H1 (cell line): ENCODE data around the gene HHAT. TPM values are rescaled to one million over a fixed set of nuclear protein-coding genes. Genes with fewer than 3 reads are reported as not detected.
"Not testable (repeated sequence)": the region's sequence is repeated elsewhere in the genome, so short reads cannot be mapped to it uniquely, and the experiment has no call there.

ENCODE experiments used
- CTCF ChIA-PET: fragments of 300-600 bp; sonication (Branson Sonifier 250); formaldehyde crosslinking; loops from one replicate; lab custom pipeline; 2021; ENCODE audit not compliant: partially characterized antibody; lab: Charles Lee
- POLR2A ChIA-PET: fragments of 300-600 bp; sonication (Branson Sonifier 250); formaldehyde crosslinking; loops from one replicate; lab custom pipeline; 2021; ENCODE audit warnings: inconsistent platforms; ENCODE audit not compliant: partially characterized antibody; lab: Charles Lee
- DNase-seq, 2 experiments: peaks; one replicate each; pipeline versions ENCODE4 v3.0.0 to v3.0.0-alpha.2; 2010 to 2022; ENCODE audit warnings: low spot score in 2 of 2, low read depth in 1 of 2, mixed read lengths in 1 of 2
- FAIRE-seq: peaks from 2 replicates; lab custom pipeline; 2011; peaks lifted over from hg19 to GRCh38; lab: Jason Lieb, UNC
- H2AFZ ChIP-seq: 2 replicates; pipeline ENCODE4 v1.8.1; 2012; ENCODE audit warnings: low read length, inconsistent platforms
- H2AK5ac ChIP-seq: 2 replicates; pipeline ENCODE4 v1.6.1; 2013; ENCODE audit warnings: low read depth, low read length
- H2BK120ac ChIP-seq: replicated peaks from 2 replicates; pipeline ENCODE3; 2013; ENCODE audit warnings: low read depth, low read length, inconsistent platforms
- H2BK12ac ChIP-seq: 2 replicates; pipeline ENCODE4 v1.6.1; 2013; ENCODE audit warnings: low read depth, low read length
- H2BK15ac ChIP-seq: 2 replicates; pipeline ENCODE4 v1.6.1; 2013; ENCODE audit warnings: low read length
- H2BK20ac ChIP-seq: 2 replicates; pipeline ENCODE4 v1.6.1; 2013; ENCODE audit warnings: low read length
- H2BK5ac ChIP-seq: 2 replicates; pipeline ENCODE4 v1.6.1; 2013; ENCODE audit warnings: low read depth, low read length
- H3K14ac ChIP-seq: 2 replicates; pipeline ENCODE4 v1.6.1; 2013; ENCODE audit warnings: inconsistent platforms; ENCODE audit not compliant: insufficient read length
- H3K18ac ChIP-seq: 2 replicates; pipeline ENCODE4 v1.6.1; 2013; ENCODE audit warnings: low read length; ENCODE audit errors: extremely low read depth
- H3K23ac ChIP-seq: 2 replicates; pipeline ENCODE4 v1.6.1; 2013; ENCODE audit warnings: inconsistent platforms; ENCODE audit not compliant: insufficient read length
- H3K23me2 ChIP-seq: 2 replicates; pipeline ENCODE4 v1.6.1; 2013; ENCODE audit warnings: low read depth, low read length
- H3K27ac ChIP-seq: 2 replicates; pipeline ENCODE4 v1.6.1; 2011; ENCODE audit warnings: low read depth, low read length, inconsistent platforms
- H3K27me3 ChIP-seq, 4 experiments: replicated peaks in 1 of 4; 1 replicate in 1 of 4; 2 replicates in 3 of 4; pipeline versions ENCODE4 v1.6.1 to v1.8.1; 2011 to 2013; ENCODE audit warnings: low read length in 3 of 4, mild to moderate bottlenecking in 3 of 4, inconsistent platforms in 2 of 4, mixed read lengths in 2 of 4, moderate library complexity in 1 of 4; ENCODE audit not compliant: control insufficient read depth in 3 of 4, insufficient read depth in 3 of 4; ENCODE audit errors: extremely low read depth in 1 of 4
- H3K36me3 ChIP-seq, 4 experiments: 2 replicates each; pipeline versions ENCODE4 v1.6.1 to v1.8.1; 2011 to 2013; ENCODE audit warnings: mild to moderate bottlenecking in 4 of 4, low read length in 3 of 4, moderate library complexity in 2 of 4, control low read depth in 1 of 4, inconsistent platforms in 1 of 4; ENCODE audit not compliant: insufficient read depth in 4 of 4, control insufficient read depth in 2 of 4
- H3K4ac ChIP-seq: replicated peaks from 2 replicates; pipeline ENCODE3; 2013; ENCODE audit warnings: low read length, low read depth, mixed read lengths, inconsistent platforms; ENCODE audit not compliant: insufficient read length
- H3K4me1 ChIP-seq, 4 experiments: replicated peaks in 1 of 4; 1 replicate in 1 of 4; 2 replicates in 3 of 4; pipeline versions ENCODE4 v1.6.1 to v1.8.1; 2011 to 2013; ENCODE audit warnings: low read length in 3 of 4, inconsistent platforms in 2 of 4, mixed read lengths in 1 of 4; ENCODE audit not compliant: insufficient read depth in 4 of 4, control insufficient read depth in 3 of 4
- H3K4me2 ChIP-seq, 2 experiments: 2 replicates each; pipeline versions ENCODE4 v1.6.1 to v1.8.1; 2011 to 2013; ENCODE audit warnings: low read depth in 2 of 2, low read length in 2 of 2, control low read depth in 1 of 2, inconsistent platforms in 1 of 2, mild to moderate bottlenecking in 1 of 2; ENCODE audit not compliant: insufficient read depth in 1 of 2
- H3K4me3 ChIP-seq, 4 experiments: fragments of 200-600, 300-600 bp in 1 of 4; sonication (generic), shearing (Covaris generic), sonication (Bioruptor Twin) in 1 of 4; 2 replicates each; pipeline versions ENCODE4 v1.5.1 to v1.8.1; 2011 to 2016; ENCODE audit warnings: low read length in 4 of 4, low read depth in 3 of 4, control low read depth in 2 of 4, inconsistent platforms in 2 of 4, mild to moderate bottlenecking in 2 of 4, mixed read lengths in 1 of 4, moderate library complexity in 1 of 4; ENCODE audit not compliant: insufficient read depth in 2 of 4; ENCODE audit errors: extremely low read depth in 1 of 4
- H3K56ac ChIP-seq: replicated peaks from 2 replicates; pipeline ENCODE3; 2013; ENCODE audit warnings: low read depth, mild to moderate bottlenecking, mixed read lengths, low read length, inconsistent platforms; ENCODE audit not compliant: insufficient read length
- H3K79me1 ChIP-seq: 2 replicates; pipeline ENCODE4 v1.6.1; 2013; ENCODE audit warnings: low read depth, low read length, control low read depth
- H3K79me2 ChIP-seq, 2 experiments: 2 replicates each; pipeline versions ENCODE4 v1.6.1 to v1.8.1; 2012 to 2013; ENCODE audit warnings: low read length in 2 of 2, mild to moderate bottlenecking in 2 of 2, inconsistent platforms in 1 of 2; ENCODE audit not compliant: insufficient read depth in 2 of 2, control insufficient read depth in 1 of 2
- H3K9ac ChIP-seq, 4 experiments: replicated peaks in 1 of 4; 1 replicate in 1 of 4; 2 replicates in 3 of 4; pipeline versions ENCODE4 v1.6.1 to v1.8.1; 2011 to 2013; ENCODE audit warnings: low read depth in 3 of 4, low read length in 3 of 4, control low read depth in 2 of 4, mild to moderate bottlenecking in 2 of 4, moderate library complexity in 2 of 4, inconsistent platforms in 1 of 4; ENCODE audit errors: extremely low read depth in 1 of 4
- H3K9me3 ChIP-seq, 2 experiments: 2 replicates each; pipeline versions ENCODE4 v1.6.1 to v1.8.1; 2012 to 2013; ENCODE audit warnings: mild to moderate bottlenecking in 2 of 2, moderate library complexity in 2 of 2, control low read depth in 1 of 2, inconsistent platforms in 1 of 2, low read depth in 1 of 2, low read length in 1 of 2, mixed read lengths in 1 of 2; ENCODE audit not compliant: insufficient read depth in 2 of 2
- H4K20me1 ChIP-seq, 2 experiments: replicated peaks in 1 of 2; 2 replicates each; pipeline versions ENCODE3 to v1.8.1; 2011 to 2013; ENCODE audit warnings: inconsistent platforms in 2 of 2, low read length in 2 of 2, mild to moderate bottlenecking in 1 of 2; ENCODE audit not compliant: insufficient read depth in 2 of 2, control insufficient read depth in 1 of 2
- H4K5ac ChIP-seq: 2 replicates; pipeline ENCODE4 v1.6.1; 2013; ENCODE audit warnings: low read length, low read depth, mixed read lengths, inconsistent platforms; ENCODE audit not compliant: insufficient read length
- H4K8ac ChIP-seq: 2 replicates; pipeline ENCODE4 v1.8.0; 2013; ENCODE audit warnings: mild to moderate bottlenecking, moderate library complexity, low read length, inconsistent platforms; ENCODE audit not compliant: insufficient read depth; ENCODE audit errors: extremely low read depth
- H4K91ac ChIP-seq: replicated peaks from 2 replicates; pipeline ENCODE3; 2013; ENCODE audit warnings: low read length, mixed read lengths, inconsistent platforms; ENCODE audit not compliant: insufficient read length
- WGBS, 2 experiments: shearing (Covaris generic) in 1 of 2; methylation state at CpG; one replicate each; pipeline versions ENCODE4 v1.1.6 to v1.1.7; 2013 to 2015; ENCODE audit warnings: low lambda C conversion rate in 2 of 2, mixed read lengths in 2 of 2, inconsistent platforms in 1 of 2, low coverage in 1 of 2, missing lambda C conversion rate in 1 of 2; ENCODE audit not compliant: insufficient replicate concordance in 2 of 2, insufficient coverage in 1 of 2, insufficient read length in 1 of 2; ENCODE audit errors: extremely low coverage in 1 of 2, missing lambda C conversion rate in 1 of 2; 5-methylcytosine and 5-hydroxymethylcytosine counted together
- polyA plus RNA-seq, 7 experiments: library from polyadenylated mRNA; depleted of rRNA in 3 of 7; stranded (reverse) in 5 of 7; unstranded in 2 of 7; fragments of >200 nt in 5 of 7; fragments of 200-250 nt in 2 of 7; gene quantifications; 1 replicate in 5 of 7; 2 replicates in 1 of 7; 4 replicates in 1 of 7; pipeline versions ENCODE4 v1.2.1 to v1.2.3, GENCODE V29; 2011 to 2013; ENCODE audit warnings: missing spikeins in 2 of 7, mixed read lengths in 2 of 7
- total RNA-seq: library from RNA; stranded (reverse); fragmentation: NEBNext Ultra II Directional; extraction: Animal tissue kit (Norgen Biotek cat#: 25700); gene quantifications from 2 replicates; pipeline ENCODE4 v1.2.1, GENCODE V29; 2021

HHAT gene
- total and polyA plus RNA-seq, 2 of the 8 experiments (the other 6 are each of a cell fraction or from before 2014, with no cell fraction given) = 0.15 to 0.51 TPM

GRCh38 chr1:210426696-210427095 lies 98.0 kb downstream of the HHAT start:
- H2AK5ac ChIP-seq, H3K27ac ChIP-seq, H3K23ac ChIP-seq, H4K20me1 ChIP-seq, H2AFZ ChIP-seq, H3K9me3 ChIP-seq, H3K4ac ChIP-seq, H3K4me3 ChIP-seq, H3K79me1 ChIP-seq, H3K36me3 ChIP-seq, H2BK120ac ChIP-seq, H3K27me3 ChIP-seq, H2BK15ac ChIP-seq, H3K23me2 ChIP-seq, H2BK20ac ChIP-seq, H4K8ac ChIP-seq, H3K14ac ChIP-seq, DNase-seq, FAIRE-seq, H4K5ac ChIP-seq, H2BK12ac ChIP-seq, H4K91ac ChIP-seq, H3K79me2 ChIP-seq, POLR2A ChIA-PET, H3K4me2 ChIP-seq, H2BK5ac ChIP-seq, H3K18ac ChIP-seq, H3K9ac ChIP-seq, H3K56ac ChIP-seq, H3K4me1 ChIP-seq: not testable (repeated sequence)
- WGBS, 2 experiments = 88% methylated on average over 1 of the region's 1 CpG; no CpG with 5 or more reads in 1 of the 2 experiments
- CTCF ChIA-PET = interaction anchor here (0.6 to 1.4 kb wide), 3 partner anchors 79 to 719 kb away, joined by 3 read pairs; no protein-coding TSS in a partner anchor
